Gastrocnemius medialis (tissue), 4 donors: ENCODE results near the gene ADPRHL1.

Experiments used
- CTCF ChIP-seq, 5 experiments: fragments of 450-650 bp in 3 of 5; fragments of 200-600 bp in 2 of 5; sonication (generic) in 2 of 5; IDR thresholded peaks in 4 of 5; conservative IDR thresholded peaks in 1 of 5; 1 replicate in 4 of 5; 2 replicates in 1 of 5; pipeline ENCODE4 v1.5.1; 2016 to 2019; ENCODE audit warnings: antibody characterized with exemption in 5 of 5, mild to moderate bottlenecking in 3 of 5, moderate library complexity in 3 of 5
- POLR2A ChIP-seq, 2 donors: fragments of 450-650 bp; IDR thresholded peaks; one replicate each; pipeline ENCODE4 v1.6.1; 2017; ENCODE audit warnings: antibody characterized with exemption in 2 of 2, mild to moderate bottlenecking in 2 of 2, moderate library complexity in 2 of 2

GRCh38 chr13:113479179-113479578, 25.9 kb upstream of the ADPRHL1 start:
- TF ChIP-seq CTCF (IDR thresholded peaks at IDR 0.05 in 4 of 5, conservative IDR thresholded peaks at IDR 0.05 in 1 of 5) (no peak), POLR2A (IDR thresholded peaks at IDR 0.05) (no peak)
